A549 treated with ZK216348 at 1 μM for 4 hours (cell line): ENCODE results near the gene PDZRN4. TPM values are rescaled to one million over a fixed set of nuclear protein-coding genes. Genes with fewer than 3 reads are reported as not detected.

Source experiments
- total RNA-seq: library from RNA; stranded (reverse); fragments of 200-300 nt; extraction: Qiagen RNA extraction; gene quantifications from 5 replicates; pipeline ENCODE4 v1.2.3, GENCODE V29; 2022; ENCODE audit warnings: low read depth

PDZRN4 gene
- total RNA-seq: not detected in 5 replicates

DNA sequence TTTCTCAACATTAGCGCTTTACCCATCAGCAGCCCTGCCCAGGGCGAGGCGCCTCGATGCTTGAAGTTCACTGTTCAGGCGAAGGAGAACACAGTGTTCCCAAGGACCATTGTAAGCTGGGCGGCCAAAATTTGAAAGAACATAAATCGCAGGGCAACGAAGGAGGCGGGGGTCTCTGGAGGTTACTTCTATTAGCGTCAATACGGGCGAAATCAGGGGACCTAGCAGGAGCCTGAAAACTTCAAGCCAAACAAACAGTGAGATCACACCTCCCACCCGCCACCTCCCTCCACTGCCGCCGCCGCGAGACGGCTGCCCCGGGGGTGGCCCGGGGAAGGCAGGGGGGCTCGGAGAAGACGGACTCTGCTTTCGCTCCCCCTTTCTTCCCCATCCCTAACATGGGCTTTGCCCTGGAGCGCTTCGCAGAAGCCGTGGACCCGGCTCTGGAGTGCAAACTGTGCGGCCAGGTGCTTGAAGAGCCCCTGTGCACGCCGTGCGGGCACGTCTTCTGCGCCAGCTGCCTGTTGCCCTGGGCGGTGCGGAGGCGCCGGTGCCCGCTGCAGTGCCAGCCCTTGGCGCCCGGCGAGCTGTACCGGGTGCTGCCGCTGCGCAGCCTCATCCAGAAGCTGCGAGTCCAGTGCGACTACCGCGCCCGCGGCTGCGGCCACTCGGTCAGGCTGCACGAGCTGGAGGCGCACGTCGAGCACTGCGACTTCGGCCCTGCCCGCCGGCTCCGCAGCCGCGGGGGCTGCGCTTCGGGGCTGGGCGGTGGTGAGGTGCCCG, at the start of gene PDZRN4:
Gene PDZRN4, plus strand, starts transcription at position 263 of the 783 bp plus-strand sequence.

